Activated CD8-positive, alpha-beta memory T cell treated with anti-CD3 and anti-CD28 coated beads for 1 hour (primary cell): ENCODE results near the gene EBI3.
"Not testable (repeated sequence)": the region's sequence is repeated elsewhere in the genome, so short reads cannot be mapped to it uniquely, and the experiment has no call there.

Experiments
- DNase-seq, 2 donors: peaks; one replicate each; pipeline ENCODE4 v3.0.0-alpha.2; 2020; ENCODE audit warnings: low read depth in 1 of 2; ENCODE audit errors: extremely low read depth in 1 of 2

The EBI3 gene

GRCh38 chr19:4233282-4233853, 4.0 kb downstream of the EBI3 start:
- DNase-seq = peak; percentile 16 to 54

- DNase-seq = no peak
Observed at GRCh38 chr19:4234142-4234861, 5.0 kb downstream of the EBI3 start.

- DNase-seq = no peak
Observed at GRCh38 chr19:4234862-4235201, 5.5 kb downstream of the EBI3 start.

- not testable (repeated sequence) for DNase-seq
Observed at GRCh38 chr19:4237510-4237909, 8.2 kb downstream of the EBI3 start.

- DNase-seq = no peak
Observed at GRCh38 chr19:4238831-4239230, 9.5 kb downstream of the EBI3 start.

- DNase-seq = no peak
Observed at GRCh38 chr19:4241824-4242430, 12.6 kb downstream of the EBI3 start.

GRCh38 chr19:4245938-4246337, 16.6 kb downstream of the EBI3 start:
- not testable (repeated sequence) for DNase-seq

- peak; percentile 93 to 97 for DNase-seq
Observed at GRCh38 chr19:4246767-4247593, 17.7 kb downstream of the EBI3 start, which contains the start of gene YJU2. Gene YJU2, plus strand, starts transcription at chr19:4247080. Its CDS starts 67 bp downstream, at chr19:4247147.

GRCh38 chr19:4256563-4256962, 27.2 kb downstream of the EBI3 start:
- DNase-seq = no peak

- no peak for DNase-seq
Observed at GRCh38 chr19:4257025-4257424, 27.7 kb downstream of the EBI3 start.

- DNase-seq = no peak
Observed at GRCh38 chr19:4258181-4258580, 28.9 kb downstream of the EBI3 start.

- no peak for DNase-seq
Observed at GRCh38 chr19:4260613-4261191, 31.4 kb downstream of the EBI3 start.

- DNase-seq = no peak
Observed at GRCh38 chr19:4264812-4265211, 35.5 kb downstream of the EBI3 start.

GRCh38 chr19:4266253-4267000, 37.1 kb downstream of the EBI3 start:
- DNase-seq = no peak

GRCh38 chr19:4267101-4267900, 38.0 kb downstream of the EBI3 start:
- DNase-seq = peak; percentile 28 to 45

- no peak for DNase-seq
Observed at GRCh38 chr19:4267901-4268815, 38.8 kb downstream of the EBI3 start.

GRCh38 chr19:4268816-4269430, 39.6 kb downstream of the EBI3 start:
- DNase-seq = no peak

- DNase-seq = no peak
Observed at GRCh38 chr19:4272894-4273293, 43.6 kb downstream of the EBI3 start.
